SU-DHL-6 (cell line): ENCODE results near the gene ALG9.

Source experiments
- H2AFZ ChIP-seq: fragments of 200-600 bp; sonication (generic); 2 replicates; pipeline ENCODE4 v1.6.1; 2014; ENCODE audit warnings: low read depth, mild to moderate bottlenecking, moderate library complexity, mixed read lengths, antibody characterized with exemption, low read length; ENCODE audit not compliant: severe bottlenecking
- H3F3A ChIP-seq: fragments of 200-600 bp; shearing (Covaris generic); 2 replicates; pipeline ENCODE4 v1.6.0; 2016; ENCODE audit warnings: antibody characterized with exemption, mild to moderate bottlenecking; ENCODE audit not compliant: insufficient read depth
- H3K27ac ChIP-seq: fragments of 200-600 bp; sonication (generic); 2 replicates; pipeline ENCODE4 v1.5.1; 2016; ENCODE audit warnings: low read depth, mild to moderate bottlenecking, low read length, moderate library complexity, mixed read lengths
- H3K27me3 ChIP-seq: fragments of 200-600 bp; sonication (generic), shearing (Covaris generic); 2 replicates; pipeline ENCODE4 v1.6.0; 2014; ENCODE audit warnings: mild to moderate bottlenecking, low read length
- H3K36me3 ChIP-seq: fragments of 200-600 bp; sonication (generic); 2 replicates; pipeline ENCODE4 v1.6.1; 2014; ENCODE audit warnings: mild to moderate bottlenecking, low read length, mixed read lengths
- H3K4me2 ChIP-seq: fragments of 300-600, 200-600 bp; shearing (Covaris generic), sonication (generic); 2 replicates; pipeline ENCODE4 v1.6.0; 2014; ENCODE audit warnings: low read length, low read depth, mild to moderate bottlenecking; ENCODE audit not compliant: poor library complexity, severe bottlenecking
- H3K4me3 ChIP-seq: fragments of 200-600 bp; sonication (generic); 2 replicates; pipeline ENCODE4 v1.5.1; 2014; ENCODE audit warnings: antibody characterized with exemption, low read length, mild to moderate bottlenecking, mixed read lengths; ENCODE audit not compliant: insufficient read depth, poor library complexity, severe bottlenecking
- H3K79me2 ChIP-seq: fragments of 200-600 bp; sonication (generic); 2 replicates; pipeline ENCODE4 v1.6.1; 2014; ENCODE audit warnings: mild to moderate bottlenecking, low read length, moderate library complexity; ENCODE audit not compliant: insufficient read depth
- H3K9ac ChIP-seq: fragments of 200-600 bp; sonication (generic); 2 replicates; pipeline ENCODE4 v1.7.0; 2014; ENCODE audit warnings: mild to moderate bottlenecking, low read length
- H3K9me2 ChIP-seq: fragments of 200-600 bp; sonication (generic); replicated peaks from 2 replicates; pipeline ENCODE4 v1.6.1; 2014; ENCODE audit warnings: low read length; ENCODE audit not compliant: insufficient read depth
- H3K9me3 ChIP-seq: fragments of 200-600 bp; sonication (generic); 2 replicates; pipeline ENCODE4 v1.6.1; 2014; ENCODE audit warnings: low read length, mixed read lengths; ENCODE audit not compliant: insufficient read depth
- H4K20me1 ChIP-seq: fragments of 200-600 bp; sonication (generic); 2 replicates; pipeline ENCODE4 v1.6.1; 2014; ENCODE audit warnings: low read depth, mild to moderate bottlenecking, antibody characterized with exemption, low read length, moderate library complexity, mixed read lengths
- EZH2phosphoT487 ChIP-seq: fragments of 200-600 bp; sonication (generic), shearing (Covaris generic); conservative IDR thresholded peaks from 2 replicates; pipeline ENCODE4 v1.6.1; 2018; ENCODE audit warnings: mild to moderate bottlenecking, antibody characterized with exemption, low read length, moderate library complexity, mixed read lengths
- TF ChIP-seq, protein P1 (sequence below): fragments of 200-600 bp; sonication (generic); IDR thresholded peaks from one replicate; pipeline ENCODE4 v1.5.1; 2017; ENCODE audit warnings: antibody characterized with exemption, mild to moderate bottlenecking, low read length, moderate library complexity; ENCODE audit not compliant: insufficient read depth, poor library complexity, severe bottlenecking

ALG9 gene

GRCh38 chr11:111808063-111808588, 63.3 kb downstream of the ALG9 start:
- no peaks in the 10 kb centered on the region for H3F3A ChIP-seq
- no peak overlapping the region for H3K4me2 ChIP-seq
- TF ChIP-seq, protein P1, sequence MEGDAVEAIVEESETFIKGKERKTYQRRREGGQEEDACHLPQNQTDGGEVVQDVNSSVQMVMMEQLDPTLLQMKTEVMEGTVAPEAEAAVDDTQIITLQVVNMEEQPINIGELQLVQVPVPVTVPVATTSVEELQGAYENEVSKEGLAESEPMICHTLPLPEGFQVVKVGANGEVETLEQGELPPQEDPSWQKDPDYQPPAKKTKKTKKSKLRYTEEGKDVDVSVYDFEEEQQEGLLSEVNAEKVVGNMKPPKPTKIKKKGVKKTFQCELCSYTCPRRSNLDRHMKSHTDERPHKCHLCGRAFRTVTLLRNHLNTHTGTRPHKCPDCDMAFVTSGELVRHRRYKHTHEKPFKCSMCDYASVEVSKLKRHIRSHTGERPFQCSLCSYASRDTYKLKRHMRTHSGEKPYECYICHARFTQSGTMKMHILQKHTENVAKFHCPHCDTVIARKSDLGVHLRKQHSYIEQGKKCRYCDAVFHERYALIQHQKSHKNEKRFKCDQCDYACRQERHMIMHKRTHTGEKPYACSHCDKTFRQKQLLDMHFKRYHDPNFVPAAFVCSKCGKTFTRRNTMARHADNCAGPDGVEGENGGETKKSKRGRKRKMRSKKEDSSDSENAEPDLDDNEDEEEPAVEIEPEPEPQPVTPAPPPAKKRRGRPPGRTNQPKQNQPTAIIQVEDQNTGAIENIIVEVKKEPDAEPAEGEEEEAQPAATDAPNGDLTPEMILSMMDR = no peak
- TF ChIP-seq EZH2phosphoT487 = no peak
- peaks cover 8% of the 10 kb centered on the region; the same call in 1 of the 2 replicates for H3K36me3 ChIP-seq
- no peaks in the 10 kb centered on the region for H3K9me3 ChIP-seq
- H3K9me2 ChIP-seq = no peaks in the 10 kb centered on the region
- H3K27ac ChIP-seq = no peak overlapping the region
- H4K20me1 ChIP-seq = no peaks in the 10 kb centered on the region
- no peak overlapping the region for H3K9ac ChIP-seq
- no peaks in the 10 kb centered on the region for H3K79me2 ChIP-seq
- H3K27me3 ChIP-seq = no peaks in the 10 kb centered on the region
- H3K4me3 ChIP-seq = no peak overlapping the region
- no peak overlapping the region for H2AFZ ChIP-seq

DNA sequence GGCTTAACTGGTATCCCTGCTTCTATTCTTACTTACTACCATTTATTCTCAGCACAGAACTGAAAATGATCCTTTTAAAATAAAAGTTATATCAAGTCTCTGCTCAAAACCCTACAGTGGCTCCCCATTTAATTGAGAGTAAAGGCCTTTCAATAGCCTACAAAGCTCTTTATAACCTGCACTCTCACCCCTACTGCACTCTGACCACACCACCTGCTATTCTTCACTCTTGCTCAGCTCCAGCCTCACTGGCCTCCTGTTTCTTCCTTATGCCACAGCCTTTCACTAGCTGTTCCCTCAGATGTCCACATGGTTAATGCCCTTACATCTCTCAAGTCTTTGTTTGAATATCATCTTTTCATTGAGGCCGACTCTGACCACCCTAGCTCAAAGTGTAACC, 64.3 kb downstream of the ALG9 start:
- Histone ChIP-seq H3K9me2 (no peaks in the 10 kb centered on the region), H2AFZ (no peak overlapping the region), H3K36me3 (peaks cover 12% of the 10 kb centered on the region; the same call in 1 of the 2 replicates), H3K27ac (no peak overlapping the region), H3K79me2 (no peaks in the 10 kb centered on the region), H3K4me2 (no peak overlapping the region), H3K27me3 (no peaks in the 10 kb centered on the region), H3F3A (no peaks in the 10 kb centered on the region), H3K4me3 (no peak overlapping the region), H4K20me1 (no peaks in the 10 kb centered on the region), H3K9me3 (no peaks in the 10 kb centered on the region), H3K9ac (no peak overlapping the region)
- TF ChIP-seq, protein P1 = no peak
- TF ChIP-seq EZH2phosphoT487 = no peak

GRCh38 chr11:111801135-111801534, 70.2 kb downstream of the ALG9 start:
- Histone ChIP-seq H3K36me3 (0 out of 2 replicates have a peak, but pooled peaks cover 8% of the 10 kb centered on the region), H3K9me2 (no peaks in the 10 kb centered on the region), H3K9ac (no peak overlapping the region), H3K4me2 (no peak overlapping the region), H4K20me1 (no peaks in the 10 kb centered on the region), H3K27me3 (no peaks in the 10 kb centered on the region), H2AFZ (no peak overlapping the region), H3K79me2 (no peaks in the 10 kb centered on the region), H3K9me3 (no peaks in the 10 kb centered on the region; the same call in 1 of the 2 replicates), H3K27ac (no peak overlapping the region), H3F3A (no peaks in the 10 kb centered on the region), H3K4me3 (no peak overlapping the region)
- TF ChIP-seq, protein P1 = no peak
- TF ChIP-seq EZH2phosphoT487 = no peak
